ENCODE measurements around the gene KLF7. TPM values are rescaled to one million over a fixed set of nuclear protein-coding genes. Genes with fewer than 3 reads are reported as not detected.

KLF7 gene
- total RNA-seq, 1 experiment from 2014 or later, result 5.6 TPM

DNA sequence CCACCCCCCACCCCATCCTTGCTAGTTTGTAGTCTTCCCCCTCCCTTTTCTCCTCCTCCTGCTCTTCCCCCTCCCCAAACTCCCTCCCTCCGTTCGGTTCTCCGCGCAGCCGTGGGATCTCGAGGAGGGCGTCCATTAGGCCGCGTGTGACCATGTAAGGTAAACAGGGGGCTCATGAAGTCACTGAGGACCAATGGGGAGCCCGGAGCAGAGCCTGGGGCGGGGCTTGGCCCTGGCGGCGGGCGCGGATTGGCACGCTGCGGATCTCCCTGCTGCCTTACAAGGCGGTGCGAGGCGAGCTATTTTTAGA, 246 bp upstream of the KLF7 start:
- TF ChIP-seq EZH2 (IDR thresholded peaks at IDR 0.05; ENCODE audit: low read length, unreplicated experiment), result no peak
- TF ChIP-seq EZH2phosphoT487 (IDR thresholded peaks at IDR 0.05; ENCODE audit: borderline replicate concordance, low read length), result no peak
- TF ChIP-seq, protein P1, sequence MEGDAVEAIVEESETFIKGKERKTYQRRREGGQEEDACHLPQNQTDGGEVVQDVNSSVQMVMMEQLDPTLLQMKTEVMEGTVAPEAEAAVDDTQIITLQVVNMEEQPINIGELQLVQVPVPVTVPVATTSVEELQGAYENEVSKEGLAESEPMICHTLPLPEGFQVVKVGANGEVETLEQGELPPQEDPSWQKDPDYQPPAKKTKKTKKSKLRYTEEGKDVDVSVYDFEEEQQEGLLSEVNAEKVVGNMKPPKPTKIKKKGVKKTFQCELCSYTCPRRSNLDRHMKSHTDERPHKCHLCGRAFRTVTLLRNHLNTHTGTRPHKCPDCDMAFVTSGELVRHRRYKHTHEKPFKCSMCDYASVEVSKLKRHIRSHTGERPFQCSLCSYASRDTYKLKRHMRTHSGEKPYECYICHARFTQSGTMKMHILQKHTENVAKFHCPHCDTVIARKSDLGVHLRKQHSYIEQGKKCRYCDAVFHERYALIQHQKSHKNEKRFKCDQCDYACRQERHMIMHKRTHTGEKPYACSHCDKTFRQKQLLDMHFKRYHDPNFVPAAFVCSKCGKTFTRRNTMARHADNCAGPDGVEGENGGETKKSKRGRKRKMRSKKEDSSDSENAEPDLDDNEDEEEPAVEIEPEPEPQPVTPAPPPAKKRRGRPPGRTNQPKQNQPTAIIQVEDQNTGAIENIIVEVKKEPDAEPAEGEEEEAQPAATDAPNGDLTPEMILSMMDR (conservative IDR thresholded peaks at IDR 0.05; ENCODE audit: low read depth, low read length), result no peak
- peak; percentile 98 for DNase-seq
- peaks cover 40% of the 10 kb centered on the region for H3K4me1 ChIP-seq (ENCODE audit: insufficient read depth, low read length)
- H4K20me1 ChIP-seq (ENCODE audit: low read length), result no peaks in the 10 kb centered on the region
- ChIA-PET POLR2A (ENCODE audit: unreplicated experiment) (interaction anchor here (0.6 to 0.7 kb wide), 3 partner anchors 12 to 169 kb away, joined by 3 read pairs; no protein-coding TSS in a partner anchor), CTCF (interaction anchor here (0.6 to 1.0 kb wide), 2 partner anchors 184 to 229 kb away, joined by 3 to 4 read pairs; no protein-coding TSS in a partner anchor)
- H3K9ac ChIP-seq (ENCODE audit: low read length), result peak overlapping the region; percentile 96
- H2AFZ ChIP-seq (ENCODE audit: low read length), result peak overlapping the region; percentile 71
- no TSS peak for BruUV-seq (replicated peaks)
- no peaks in the 10 kb centered on the region for H3K27me3 ChIP-seq (ENCODE audit: low read length)
- no peaks in the 10 kb centered on the region for H3F3A ChIP-seq (ENCODE audit: low read length, unreplicated experiment)
- peak overlapping the region; percentile 81 for H3K27ac ChIP-seq (ENCODE audit: low read length)
- intact Hi-C loops (cut with micrococcal nuclease), result loop anchor here (2.0 to 10.0 kb wide), 5 partner anchors 151 to 559 kb away; no protein-coding TSS in a partner anchor
- peak; percentile 81 for ATAC-seq
- H3K9me3 ChIP-seq (ENCODE audit: low read length), result no peaks in the 10 kb centered on the region
- H3K4me3 ChIP-seq (ENCODE audit: low read length), result peak overlapping the region; percentile 94
- peak overlapping the region; percentile 96 for H3K4me2 ChIP-seq (ENCODE audit: low read length)
- no peaks in the 10 kb centered on the region for H3K36me3 ChIP-seq (ENCODE audit: low read depth, low read length)
- H3K9me2 ChIP-seq (replicated peaks; ENCODE audit: low read length), result no peaks in the 10 kb centered on the region
- H3K79me2 ChIP-seq (ENCODE audit: low read length), result peaks cover 40% of the 10 kb centered on the region

DNA sequence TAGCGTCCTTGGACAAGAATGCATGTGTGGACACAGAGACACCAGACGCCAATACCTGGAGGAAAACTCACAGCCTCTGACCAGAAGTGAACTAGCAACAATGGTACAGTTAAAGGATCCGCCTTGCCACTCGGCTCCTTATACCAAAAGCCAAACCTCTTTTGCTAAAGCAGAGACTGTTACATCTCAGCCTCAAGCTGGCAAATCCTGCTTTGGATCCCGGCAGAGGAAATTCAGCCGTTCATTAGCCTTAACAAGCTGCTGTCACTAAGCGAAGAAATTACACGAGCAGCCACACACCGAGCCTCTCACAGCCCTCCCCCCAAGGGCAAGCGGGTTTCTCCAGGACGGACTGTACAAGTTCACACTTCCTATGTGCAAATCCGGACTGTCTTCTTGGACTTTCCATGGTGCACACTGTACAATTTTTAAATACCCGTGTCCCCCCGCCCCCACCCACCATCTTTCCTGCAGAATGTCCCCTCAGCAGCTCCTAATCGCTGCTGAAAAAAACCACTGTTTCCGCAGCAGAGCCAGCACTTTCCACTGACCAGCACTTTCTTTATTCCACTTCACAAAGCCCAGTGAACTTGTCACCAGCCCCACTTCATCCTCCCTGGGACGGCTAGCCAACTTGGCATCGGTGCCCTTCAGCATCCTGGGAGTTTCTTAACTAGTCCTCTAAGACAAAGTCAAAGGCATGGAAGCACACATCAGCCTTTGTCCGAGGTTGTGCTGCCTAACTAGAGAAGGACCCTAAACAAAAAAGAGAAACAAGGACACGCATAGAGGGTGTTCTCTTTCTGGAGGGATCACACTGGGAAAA, 1.5 kb downstream of the KLF7 start:
- BruUV-seq (replicated peaks), result no TSS peak
- TF ChIP-seq EZH2 (IDR thresholded peaks at IDR 0.05; ENCODE audit: low read length, unreplicated experiment), result no peak
- no peak for TF ChIP-seq EZH2phosphoT487 (IDR thresholded peaks at IDR 0.05; ENCODE audit: borderline replicate concordance, low read length)
- TF ChIP-seq, protein P1 (conservative IDR thresholded peaks at IDR 0.05; ENCODE audit: low read depth, low read length), result no peak
- intact Hi-C loops (cut with micrococcal nuclease), result loop anchor here (10.0 kb wide), 3 partner anchors 359 to 561 kb away; no protein-coding TSS in a partner anchor
- Histone ChIP-seq H2AFZ (ENCODE audit: low read length) (peak overlapping the region; percentile 50), H4K20me1 (ENCODE audit: low read length) (no peaks in the 10 kb centered on the region), H3K27me3 (ENCODE audit: low read length) (no peaks in the 10 kb centered on the region), H3K36me3 (ENCODE audit: low read depth, low read length) (no peaks in the 10 kb centered on the region), H3K4me2 (ENCODE audit: low read length) (peak overlapping the region; percentile 96), H3K9me2 (replicated peaks; ENCODE audit: low read length) (no peaks in the 10 kb centered on the region), H3K27ac (ENCODE audit: low read length) (peak overlapping the region; percentile 68), H3K9me3 (ENCODE audit: low read length) (no peaks in the 10 kb centered on the region), H3K4me1 (ENCODE audit: insufficient read depth, low read length) (peaks cover 44% of the 10 kb centered on the region), H3K9ac (ENCODE audit: low read length) (peak overlapping the region; percentile 78), H3K79me2 (ENCODE audit: low read length) (peaks cover 58% of the 10 kb centered on the region), H3K4me3 (ENCODE audit: low read length) (peak overlapping the region; percentile 94), H3F3A (ENCODE audit: low read length, unreplicated experiment) (no peaks in the 10 kb centered on the region)
- DNase-seq (peak; percentile 54), ATAC-seq (peak; percentile 2; the same call in 1 of the 2 replicates)
- CTCF ChIA-PET, result interaction anchor here (0.6 kb wide), 1 partner anchor 40 kb away, joined by 5 read pairs; no protein-coding TSS in a partner anchor
- POLR2A ChIA-PET (ENCODE audit: unreplicated experiment), result interaction anchor here (0.5 to 0.7 kb wide), 2 partner anchors 367 to 952 kb away, joined by 3 to 9 read pairs; no protein-coding TSS in a partner anchor

DNA sequence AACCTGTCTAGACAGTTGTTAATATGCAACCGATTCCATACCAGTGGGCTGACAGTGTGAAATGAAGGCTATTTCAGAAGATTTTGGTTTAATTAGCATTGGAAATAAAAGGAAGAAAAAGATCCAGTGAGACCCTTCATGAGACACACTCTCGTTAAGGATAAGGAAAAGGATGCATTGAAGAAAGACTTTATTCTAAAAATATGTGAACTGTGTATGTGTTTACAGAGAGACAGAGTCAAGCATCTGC, 2.1 kb downstream of the KLF7 start:
- ATAC-seq, result no peak

More for the DNA sequence above, 2.1 kb downstream of the KLF7 start:
- Histone ChIP-seq H3K27me3 (ENCODE audit: low read length) (no peaks in the 10 kb centered on the region), H4K20me1 (ENCODE audit: low read length) (no peaks in the 10 kb centered on the region), H3K9ac (ENCODE audit: low read length) (peak overlapping the region; percentile 78), H3K36me3 (ENCODE audit: low read depth, low read length) (no peaks in the 10 kb centered on the region), H3F3A (ENCODE audit: low read length, unreplicated experiment) (no peaks in the 10 kb centered on the region), H3K27ac (ENCODE audit: low read length) (peak overlapping the region; percentile 68), H3K4me3 (ENCODE audit: low read length) (peak overlapping the region; percentile 94), H3K79me2 (ENCODE audit: low read length) (peaks cover 63% of the 10 kb centered on the region), H2AFZ (ENCODE audit: low read length) (peak overlapping the region; percentile 50; the same call in 1 of the 2 replicates), H3K9me2 (replicated peaks; ENCODE audit: low read length) (no peaks in the 10 kb centered on the region), H3K4me2 (ENCODE audit: low read length) (peak overlapping the region; percentile 96), H3K4me1 (ENCODE audit: insufficient read depth, low read length) (peaks cover 44% of the 10 kb centered on the region), H3K9me3 (ENCODE audit: low read length) (no peaks in the 10 kb centered on the region)
- intact Hi-C loops (cut with micrococcal nuclease), result loop anchor here (1.0 to 10.0 kb wide), 9 partner anchors 10 to 561 kb away; no protein-coding TSS in a partner anchor
- no peak for DNase-seq
- CTCF ChIA-PET, result no interaction called here
- TF ChIP-seq EZH2phosphoT487 (IDR thresholded peaks at IDR 0.05; ENCODE audit: borderline replicate concordance, low read length) (no peak), EZH2 (IDR thresholded peaks at IDR 0.05; ENCODE audit: low read length, unreplicated experiment) (no peak)
- TF ChIP-seq, protein P1 (conservative IDR thresholded peaks at IDR 0.05; ENCODE audit: low read depth, low read length), result no peak
- BruUV-seq (replicated peaks), result no TSS peak
- POLR2A ChIA-PET (ENCODE audit: unreplicated experiment), result no interaction called here

All from PC-3 (cell line).